Measurements from ENCODE around the gene SLC22A4.

The SLC22A4 gene

DNA sequence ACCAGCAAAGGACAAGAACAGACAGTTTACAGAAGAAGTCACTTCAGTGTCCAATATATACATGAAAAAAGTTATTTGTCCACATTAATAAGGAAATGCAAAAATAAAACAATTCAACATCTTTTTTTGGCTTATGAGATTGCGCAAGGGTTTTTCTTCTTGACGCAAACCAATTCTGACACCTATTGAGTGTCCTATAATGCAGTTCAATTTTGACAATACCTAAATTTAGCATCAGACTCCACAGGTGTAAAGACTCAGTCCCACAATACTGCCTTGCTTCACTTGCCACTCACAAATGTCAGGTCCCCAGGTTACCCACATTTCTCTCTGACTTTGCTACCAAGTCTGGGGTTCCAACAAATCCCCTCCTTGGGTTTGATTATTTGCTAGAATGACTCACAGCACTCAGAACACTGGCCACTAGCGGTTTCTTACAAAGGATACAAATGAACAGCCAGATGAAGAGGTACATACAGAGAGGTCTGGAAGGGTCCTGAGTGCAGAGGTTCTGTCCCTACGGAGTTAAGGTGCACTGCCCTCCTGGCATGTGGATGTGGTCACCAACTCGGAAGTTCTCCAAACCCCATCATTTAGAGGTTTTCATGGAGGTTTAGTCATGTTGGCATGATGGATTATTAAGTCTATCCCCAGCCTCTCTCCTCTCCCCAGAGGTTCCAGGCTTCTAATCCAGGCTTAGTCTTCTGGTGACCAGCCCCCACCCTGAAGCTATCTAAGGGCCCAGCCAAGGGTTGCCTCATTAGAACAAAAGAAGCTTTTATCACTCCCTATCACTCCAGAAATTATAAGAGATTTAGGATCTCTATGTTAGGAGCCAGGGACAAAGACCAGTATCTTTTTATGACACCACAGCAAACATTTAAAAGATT is 48.3 kb downstream of the SLC22A4 start:
- no peak for DNase-seq (ENCODE audit: low read depth)

DNA sequence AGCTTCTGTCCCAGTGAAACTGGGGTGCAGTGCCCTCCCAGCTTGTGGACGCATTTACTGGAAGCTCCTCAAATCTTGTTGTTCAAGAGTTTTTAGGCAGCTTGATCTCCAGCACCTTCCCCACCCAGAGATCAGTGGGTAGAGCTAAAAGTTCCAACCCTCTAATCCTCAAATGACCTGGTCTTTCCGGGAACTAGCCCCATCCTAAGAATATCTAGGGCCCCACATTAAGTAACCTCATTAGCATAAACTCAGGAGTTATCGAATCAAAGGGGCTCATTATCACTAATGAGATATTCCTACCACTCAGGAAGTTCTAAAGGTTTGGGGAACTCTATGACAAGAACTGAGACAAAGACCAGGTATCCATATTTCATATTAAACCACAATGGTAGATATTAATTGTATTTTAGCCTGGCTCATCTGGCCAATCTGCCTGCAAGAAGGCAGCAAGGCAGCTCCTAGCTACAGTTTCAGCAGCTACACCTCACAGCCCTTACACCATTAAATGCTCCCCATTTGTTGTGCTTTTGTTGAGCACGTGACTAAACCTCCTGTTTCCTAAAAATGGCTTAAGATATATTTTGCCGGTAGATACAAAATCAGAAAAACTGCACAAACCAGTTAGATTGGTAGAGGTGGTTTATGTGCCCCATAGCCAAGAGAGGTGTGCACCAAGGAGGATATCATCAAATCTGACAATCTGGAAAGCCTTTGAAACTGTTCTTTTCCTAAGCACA is 50.8 kb downstream of the SLC22A4 start:
- no peak for DNase-seq (ENCODE audit: low read depth)

DNA sequence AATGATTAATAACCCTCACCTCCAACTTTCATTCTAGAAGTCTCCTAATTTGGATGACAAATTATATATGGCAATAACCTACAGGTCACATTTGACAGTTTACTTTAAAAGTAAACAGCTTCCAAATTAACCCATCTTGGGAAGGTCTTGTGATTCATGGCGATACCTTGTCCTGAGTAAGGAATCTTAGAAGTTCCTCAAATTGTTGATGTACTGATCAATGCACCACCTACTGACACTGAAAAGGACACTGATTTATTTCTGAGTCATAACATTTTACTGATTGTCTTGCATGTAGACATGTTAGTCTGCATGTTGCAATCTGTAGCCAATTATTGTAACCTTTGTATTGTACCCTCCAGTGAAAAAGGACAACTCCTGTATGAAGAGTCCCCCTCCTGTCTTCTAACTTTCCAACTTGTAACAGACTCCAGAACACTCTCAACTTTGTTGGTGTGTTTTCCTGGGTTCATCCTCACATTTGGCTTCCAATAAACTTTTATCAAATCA is 59.3 kb downstream of the SLC22A4 start:
- no peak for DNase-seq (ENCODE audit: low read depth)

DNA sequence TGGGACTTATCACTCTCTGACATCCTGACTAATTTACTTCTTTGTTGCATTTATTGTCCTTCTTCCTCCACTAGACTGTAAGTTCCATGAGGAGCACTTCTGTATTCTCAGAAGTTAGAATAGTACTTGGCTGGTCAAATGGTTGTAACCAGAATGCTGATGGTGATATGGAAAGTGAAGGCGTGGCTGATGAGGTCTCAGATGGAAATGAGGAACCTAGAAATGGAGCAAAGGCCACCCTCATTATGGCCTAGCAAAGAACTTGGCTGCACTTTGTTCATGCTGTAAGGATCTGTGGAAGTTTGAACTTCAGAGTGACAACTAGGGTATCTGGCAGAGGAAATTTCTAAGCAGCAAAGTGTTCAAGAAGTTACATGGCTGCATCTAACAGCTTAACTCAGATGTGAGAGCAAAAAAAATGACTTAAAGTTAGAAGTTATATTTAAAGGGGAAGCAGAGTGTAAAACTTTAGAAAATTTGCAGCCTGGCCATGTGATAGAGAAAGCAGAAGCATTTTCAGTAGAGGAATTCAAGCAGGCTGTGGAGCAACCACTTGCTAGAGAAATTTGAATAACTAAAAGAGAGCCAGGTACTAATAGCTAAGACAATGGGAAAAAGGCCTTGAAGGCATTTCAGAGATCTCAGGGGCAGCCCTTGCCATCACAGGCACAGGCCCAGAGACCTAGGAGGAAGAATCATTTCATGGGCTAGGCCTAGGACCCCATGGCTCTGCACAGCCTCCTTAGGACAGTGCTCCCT is 60.4 kb downstream of the SLC22A4 start:
- no peak for DNase-seq (ENCODE audit: low read depth)

DNA sequence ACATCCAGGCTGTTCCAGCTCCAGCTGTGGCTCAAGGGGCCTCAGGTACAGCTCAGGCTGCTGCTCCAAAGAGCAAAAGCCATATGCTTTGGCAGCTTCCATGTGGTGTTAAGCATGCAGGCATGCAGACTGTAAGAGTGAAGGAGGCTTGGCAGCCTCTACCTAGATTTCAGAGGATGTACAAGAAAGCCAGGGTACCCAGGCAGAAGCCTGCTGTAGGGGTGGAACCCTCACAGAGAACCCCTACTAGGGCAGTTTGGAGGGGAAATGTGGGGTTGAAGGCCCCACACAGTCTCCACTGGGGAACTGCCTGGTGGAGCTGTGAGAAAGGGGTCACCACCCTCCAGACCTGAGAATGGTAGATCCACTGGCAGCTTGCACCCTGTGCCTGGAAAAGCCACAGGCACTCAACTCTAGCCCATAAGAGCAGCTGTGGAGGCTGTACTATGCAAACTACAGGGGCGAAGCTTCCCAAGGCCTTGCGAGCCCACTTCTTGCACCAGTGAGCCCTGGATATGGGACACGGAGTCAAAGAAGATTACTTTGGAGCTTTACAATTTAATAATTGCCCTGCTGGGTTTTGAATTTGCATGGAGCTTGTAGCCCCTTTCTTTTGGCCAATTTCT is 61.1 kb downstream of the SLC22A4 start:
- DNase-seq (ENCODE audit: low read depth), result no peak

DNA sequence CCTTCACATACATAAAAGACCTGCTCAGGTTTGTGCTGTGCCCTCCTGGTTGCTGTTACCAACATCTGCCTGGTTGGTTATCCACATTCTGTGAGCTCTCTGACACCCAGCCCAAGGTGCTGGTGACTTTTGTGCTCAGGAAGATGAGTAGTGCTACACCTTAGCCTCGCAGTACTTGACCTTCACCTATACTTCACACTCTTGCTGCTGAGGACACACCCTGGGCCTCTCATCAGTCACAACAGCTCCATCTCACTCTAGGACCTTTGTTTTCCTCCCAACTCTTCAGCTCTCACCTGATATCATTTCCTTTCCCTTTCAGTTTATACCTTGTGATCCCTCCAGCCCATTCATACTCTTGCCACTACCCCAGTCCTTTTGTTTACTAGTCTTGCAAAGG is 64.6 kb downstream of the SLC22A4 start:
- DNase-seq (ENCODE audit: low read depth), result no peak

DNA sequence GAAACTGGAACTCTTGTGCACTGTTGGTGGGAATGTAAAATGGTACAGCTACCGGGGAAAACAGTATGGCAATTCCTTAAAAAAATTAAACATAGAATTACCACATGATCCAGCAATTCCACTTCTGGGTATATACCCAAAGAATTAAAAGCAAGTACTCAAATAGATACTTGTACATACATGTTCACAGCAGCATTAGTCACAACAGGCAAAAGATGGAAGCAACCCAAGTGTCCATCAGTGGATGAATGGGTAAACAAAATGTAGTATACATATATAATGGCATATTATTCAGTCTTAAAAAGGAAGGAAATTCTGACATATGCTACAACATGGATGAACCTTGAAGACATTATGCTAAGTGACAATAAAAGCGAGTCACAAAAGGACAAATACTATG is 67.9 kb downstream of the SLC22A4 start:
- no peak for DNase-seq (ENCODE audit: low read depth)

DNA sequence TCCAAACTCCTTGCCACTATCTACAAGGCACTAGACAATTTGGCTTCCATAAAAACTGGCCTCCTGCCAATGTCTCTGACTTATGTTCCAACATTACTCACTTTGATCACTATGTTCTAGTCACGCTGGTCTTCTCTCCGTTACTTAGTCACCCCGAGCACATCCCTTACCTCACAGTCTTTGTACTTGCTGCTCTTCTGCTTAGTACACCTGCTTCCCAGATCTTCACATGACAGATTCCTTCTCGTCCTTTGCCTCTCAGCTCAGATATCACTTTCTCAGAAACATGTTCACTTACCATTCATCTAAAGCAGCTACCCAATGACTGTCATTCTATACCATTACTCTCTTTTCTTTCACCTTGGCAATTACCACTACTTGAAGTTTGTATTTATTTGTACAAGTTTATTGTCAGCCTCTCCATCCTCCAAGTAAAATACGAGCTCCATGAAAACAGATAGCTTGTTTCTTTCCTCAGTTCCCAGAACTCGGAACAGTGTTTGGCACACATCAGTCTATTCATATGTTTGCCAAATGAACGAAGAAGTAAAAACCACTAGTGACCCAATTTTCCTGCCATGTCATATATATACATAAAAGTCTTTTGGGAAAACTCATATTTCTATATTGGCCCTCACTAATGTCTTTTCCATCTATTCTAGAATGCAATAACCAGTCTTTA is 69.4 kb downstream of the SLC22A4 start:
- DNase-seq (ENCODE audit: low read depth), result no peak

DNA sequence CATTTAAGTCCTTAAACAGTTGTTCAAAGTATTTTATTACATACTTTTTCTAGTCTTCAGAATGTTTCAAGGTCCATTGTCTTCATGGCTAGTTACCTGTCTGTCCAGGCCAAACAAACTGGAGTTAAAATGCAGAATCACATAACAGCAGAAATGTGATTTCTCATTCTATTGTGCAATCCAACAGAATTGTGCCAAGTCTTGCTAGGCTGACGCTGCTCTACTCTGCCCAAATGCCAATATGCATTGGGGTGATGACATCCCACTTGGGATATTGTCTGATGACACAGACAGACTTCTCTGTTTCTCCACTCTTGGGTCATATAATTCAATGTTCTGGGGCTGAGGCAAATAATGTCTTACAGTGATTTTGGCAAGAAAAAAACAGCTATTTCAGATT is 70.1 kb downstream of the SLC22A4 start:
- no peak for DNase-seq (ENCODE audit: low read depth)

DNA sequence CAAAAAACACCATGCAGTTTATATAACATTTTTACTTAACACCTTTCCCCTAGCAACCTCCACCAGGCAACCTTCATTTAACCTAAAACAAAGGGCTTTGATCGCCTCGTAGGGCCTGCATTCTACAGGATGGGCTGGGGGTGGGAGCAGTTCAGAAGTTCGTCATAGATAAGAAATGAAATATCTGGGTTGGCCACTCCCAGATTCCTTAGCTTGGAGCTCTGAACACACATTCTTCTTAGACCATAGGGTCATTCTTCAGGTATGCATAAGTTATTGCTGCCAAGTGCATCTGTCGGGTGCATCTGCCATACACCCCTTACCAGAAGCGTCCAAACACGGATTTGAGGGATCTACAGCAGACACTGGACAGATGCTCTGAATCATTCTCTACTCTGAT is 71.0 kb downstream of the SLC22A4 start:
- no peak for DNase-seq (ENCODE audit: low read depth)

DNA sequence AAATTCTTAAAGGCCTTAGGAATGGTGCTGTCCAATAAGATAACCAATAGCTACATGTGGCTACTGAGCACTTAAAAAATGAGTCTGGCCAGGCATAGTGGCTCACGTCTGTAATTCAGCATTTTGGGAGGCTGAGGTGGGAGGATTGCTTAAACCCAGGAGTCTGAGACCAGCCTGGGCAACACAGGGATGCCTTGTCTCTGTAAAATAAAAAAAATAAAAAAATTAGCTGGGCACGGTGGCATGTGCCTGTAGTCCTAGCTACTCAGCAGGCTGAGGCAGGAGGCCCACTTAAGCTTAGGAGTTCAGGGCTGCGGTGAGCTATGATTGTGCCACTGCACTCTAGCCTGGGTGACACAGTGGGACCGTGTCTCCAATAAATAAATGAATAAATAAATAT is 74.0 kb downstream of the SLC22A4 start:
- DNase-seq (ENCODE audit: low read depth), result no peak

DNA sequence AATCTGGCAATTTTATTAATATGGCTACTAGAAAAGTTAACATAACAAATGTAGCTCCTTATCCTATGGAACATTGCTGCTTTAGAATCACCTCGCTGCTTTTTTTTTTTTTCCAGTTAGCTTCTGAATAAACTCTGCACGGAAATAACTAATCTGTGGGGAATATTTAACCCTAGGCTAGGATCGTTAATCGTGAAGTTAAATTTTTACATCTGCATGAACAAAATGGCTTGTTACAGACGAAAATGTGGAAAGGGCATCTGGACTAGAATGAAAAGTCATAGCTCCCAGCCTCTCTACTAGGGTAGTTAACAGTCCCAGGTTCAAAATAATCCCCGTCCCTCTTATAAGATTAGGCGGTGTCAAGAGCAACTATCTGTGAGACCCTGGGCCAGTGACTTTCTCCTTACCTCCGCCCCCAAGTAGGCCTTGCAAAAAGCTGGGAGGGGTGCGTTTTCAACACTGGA is 74.8 kb downstream of the SLC22A4 start:
- DNase-seq (ENCODE audit: low read depth), result no peak

DNA sequence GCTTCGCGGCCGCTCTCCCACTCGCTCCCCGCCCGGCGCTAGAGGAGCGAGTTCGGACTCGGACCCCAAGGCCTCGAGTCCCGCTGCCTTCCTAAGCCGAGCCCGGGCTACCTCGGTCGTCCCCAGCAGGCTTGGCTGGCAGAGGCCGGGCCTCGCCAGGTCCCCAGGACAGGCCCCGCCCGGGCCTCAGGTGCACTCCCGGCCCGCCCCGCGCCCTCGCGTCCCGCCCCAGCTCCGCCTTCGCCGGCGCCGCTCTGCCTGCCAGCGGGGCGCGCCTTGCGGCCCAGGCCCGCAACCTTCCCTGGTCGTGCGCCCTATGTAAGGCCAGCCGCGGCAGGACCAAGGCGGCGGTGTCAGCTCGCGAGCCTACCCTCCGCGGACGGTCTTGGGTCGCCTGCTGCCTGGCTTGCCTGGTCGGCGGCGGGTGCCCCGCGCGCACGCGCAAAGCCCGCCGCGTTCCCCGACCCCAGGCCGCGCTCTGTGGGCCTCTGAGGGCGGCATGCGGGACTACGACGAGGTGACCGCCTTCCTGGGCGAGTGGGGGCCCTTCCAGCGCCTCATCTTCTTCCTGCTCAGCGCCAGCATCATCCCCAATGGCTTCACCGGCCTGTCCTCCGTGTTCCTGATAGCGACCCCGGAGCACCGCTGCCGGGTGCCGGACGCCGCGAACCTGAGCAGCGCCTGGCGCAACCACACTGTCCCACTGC is 75.4 kb downstream of the SLC22A4 start, which contains the start of gene SLC22A5:
SLC22A5 (plus strand) TSS at position 237 of the 707 bp plus-strand sequence; CDS start at position 500, 263 bp downstream.
- DNase-seq (ENCODE audit: low read depth), result peak; percentile 64

DNA sequence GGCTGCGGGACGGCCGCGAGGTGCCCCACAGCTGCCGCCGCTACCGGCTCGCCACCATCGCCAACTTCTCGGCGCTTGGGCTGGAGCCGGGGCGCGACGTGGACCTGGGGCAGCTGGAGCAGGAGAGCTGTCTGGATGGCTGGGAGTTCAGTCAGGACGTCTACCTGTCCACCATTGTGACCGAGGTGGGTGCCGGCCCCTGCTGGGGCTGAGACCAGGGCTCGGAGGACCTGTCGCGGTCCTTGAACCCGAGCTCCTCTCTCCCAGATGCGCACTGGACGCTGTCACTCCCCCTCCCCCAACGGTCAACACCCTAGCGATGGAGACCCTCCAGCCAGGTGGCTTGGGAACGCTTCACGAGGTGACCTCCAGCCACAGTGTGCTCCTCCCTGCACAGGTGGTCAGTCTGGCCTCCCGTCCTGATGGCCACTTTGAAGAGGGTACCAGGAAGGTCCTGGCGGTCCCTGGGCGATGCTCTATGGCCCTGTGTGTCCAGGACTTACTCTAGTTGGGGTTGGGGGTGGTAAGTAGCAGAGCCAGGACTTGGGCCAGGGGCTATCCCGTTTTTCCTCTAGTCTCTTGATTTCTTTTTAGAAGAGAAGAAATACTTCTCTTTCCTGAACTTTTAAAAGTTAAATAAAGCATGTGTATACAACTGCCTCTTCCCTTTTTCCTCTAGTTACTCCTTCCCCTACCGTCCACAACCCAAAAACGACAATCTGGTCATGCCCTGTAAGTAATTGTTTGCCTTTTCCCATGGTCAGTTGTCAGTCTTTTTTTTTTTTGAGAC is 76.2 kb downstream of the SLC22A4 start:
- no peak for DNase-seq (ENCODE audit: low read depth)

DNA sequence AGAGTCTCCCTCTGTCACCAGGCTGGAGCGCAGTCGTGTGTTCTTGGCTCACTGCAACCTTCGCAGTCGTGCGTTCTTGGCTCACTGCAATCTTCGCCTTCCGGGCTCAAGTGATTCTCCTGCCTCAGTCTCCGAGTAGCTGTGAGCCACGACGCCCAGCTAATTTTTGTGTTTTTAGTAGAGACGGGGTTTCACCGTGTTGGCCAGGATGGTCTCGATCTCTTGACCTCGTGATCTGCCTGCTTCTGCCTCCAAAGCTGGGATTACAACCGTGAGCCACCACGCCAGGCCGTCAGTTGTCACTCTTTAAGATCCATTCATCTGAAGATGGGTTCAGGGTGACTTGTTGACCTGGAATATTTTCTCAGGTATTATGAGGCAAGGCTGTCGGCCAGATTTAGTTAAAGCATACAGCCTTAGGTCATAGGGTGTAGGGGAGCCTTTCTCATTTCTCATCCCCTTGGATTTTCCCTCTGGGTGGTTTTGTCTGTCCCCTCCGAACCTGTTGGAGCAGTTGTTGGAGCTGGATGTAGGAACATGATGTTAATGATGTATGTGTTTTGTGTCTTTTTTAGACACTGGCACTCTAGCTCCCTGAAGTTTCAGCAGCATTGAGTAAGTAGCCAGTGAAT is 76.9 kb downstream of the SLC22A4 start:
- DNase-seq (ENCODE audit: low read depth), result no peak

DNA sequence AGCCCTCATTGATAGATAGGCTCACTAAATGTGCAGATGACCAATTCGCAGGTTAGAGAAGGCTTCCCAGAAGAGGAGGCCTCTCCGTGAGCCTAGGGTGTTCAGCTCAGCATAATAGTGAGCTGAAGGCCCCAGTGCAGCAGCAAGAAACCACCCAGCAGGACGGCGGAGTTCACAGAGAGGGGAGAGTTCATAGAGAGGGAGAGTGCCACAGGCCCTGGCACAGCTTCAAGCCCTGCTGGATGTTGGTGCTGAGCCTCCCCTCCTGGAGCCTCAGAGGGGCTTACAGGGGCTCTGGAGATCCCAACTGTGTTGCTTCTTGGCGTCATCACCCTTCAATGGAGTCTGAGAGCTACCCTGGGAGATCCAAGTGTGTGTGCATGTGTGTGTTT is 77.4 kb downstream of the SLC22A4 start:
- no peak for DNase-seq (ENCODE audit: low read depth)

DNA sequence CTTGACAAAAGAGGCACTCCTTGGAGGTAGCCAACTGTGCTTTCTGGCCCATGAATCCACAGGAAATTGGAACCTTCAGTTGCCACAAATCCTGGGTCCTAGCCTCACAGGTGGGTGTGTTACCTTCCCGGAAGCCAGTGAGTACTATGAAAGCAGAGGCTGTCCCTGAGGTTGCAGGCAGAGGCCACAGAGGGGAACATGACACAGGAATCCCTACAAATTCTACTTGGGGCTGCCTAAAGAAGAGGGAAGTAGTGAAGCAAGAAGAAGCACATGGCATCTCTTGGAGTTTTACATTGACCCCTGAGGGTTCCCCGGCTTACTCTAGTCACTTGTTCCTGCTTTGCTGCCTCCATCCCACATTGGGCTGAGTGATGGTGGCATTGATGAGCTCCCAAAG is 77.9 kb downstream of the SLC22A4 start:
- DNase-seq (ENCODE audit: low read depth), result no peak

DNA sequence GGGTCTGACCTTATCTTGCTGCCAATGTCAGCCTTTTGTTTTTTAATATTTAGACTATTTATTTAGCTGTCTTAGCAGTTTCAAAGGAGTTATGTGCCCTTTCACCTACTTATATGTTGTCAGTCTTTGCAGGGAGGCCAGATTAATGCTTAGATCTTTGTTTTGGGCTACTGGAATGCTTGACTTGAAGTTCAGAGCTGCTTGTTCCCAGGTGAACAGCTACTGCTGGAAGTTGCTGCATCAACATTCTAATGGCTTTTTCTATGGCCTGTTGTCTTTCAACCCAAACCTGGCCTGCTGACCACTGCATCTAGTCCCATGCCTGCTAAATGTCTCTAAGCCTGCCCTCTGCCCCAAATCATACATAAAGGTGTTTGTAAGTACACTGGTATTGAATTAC is 78.3 kb downstream of the SLC22A4 start:
- DNase-seq (ENCODE audit: low read depth), result no peak

DNA sequence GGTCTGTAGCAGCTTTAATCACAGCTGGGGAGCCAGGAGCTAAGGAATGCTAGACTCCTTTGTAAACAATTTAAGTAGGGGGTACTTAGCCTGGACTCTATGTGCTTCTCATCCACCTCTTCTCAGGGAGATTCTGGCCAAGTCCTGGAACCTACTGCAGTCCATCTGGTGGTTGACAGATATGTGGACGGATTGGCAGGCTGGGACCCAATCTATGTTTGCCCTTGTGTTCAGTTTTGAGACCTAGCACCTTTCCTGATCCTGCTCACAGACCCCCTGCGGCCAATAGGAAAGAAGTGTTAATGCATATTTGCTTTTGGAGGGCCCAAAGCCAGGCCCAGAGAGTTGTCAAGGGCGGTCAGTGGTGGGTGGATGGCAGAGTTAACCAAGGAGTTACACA is 81.8 kb downstream of the SLC22A4 start:
- no peak for DNase-seq (ENCODE audit: low read depth)

All from activated T-cell treated with anti-CD3 and anti-CD28 coated beads for 24 hours (primary cell).